CD14-positive monocyte (primary cell): ENCODE data around the gene PRKACG. TPM values are rescaled to one million over a fixed set of nuclear protein-coding genes. Genes with fewer than 3 reads are reported as not detected.

Experiments
- DNase-seq, 3 donors: peaks; one replicate each; pipeline ENCODE4 v3.0.0-alpha.2; 2011 to 2022
- H2AFZ ChIP-seq: 2 replicates; pipeline ENCODE4 v1.6.0; 2012; ENCODE audit warnings: mild to moderate bottlenecking, low read depth, low read length, inconsistent platforms; ENCODE audit not compliant: insufficient read depth, poor library complexity, severe bottlenecking
- H3K27ac ChIP-seq, 2 donors: 1 replicate in 1 of 2; 2 replicates in 1 of 2; pipeline ENCODE4 v1.5.1; 2012 to 2013; ENCODE audit warnings: low read length in 2 of 2, control low read depth in 1 of 2, inconsistent platforms in 1 of 2, low read depth in 1 of 2, mild to moderate bottlenecking in 1 of 2
- H3K27me3 ChIP-seq, 2 donors: one replicate each; pipeline versions ENCODE4 v1.6.0 to v1.6.1; 2011 to 2013; ENCODE audit warnings: low read length in 2 of 2; ENCODE audit not compliant: control insufficient read depth in 2 of 2, insufficient read depth in 2 of 2
- H3K36me3 ChIP-seq, 2 donors: replicated peaks in 1 of 2; 1 replicate in 1 of 2; 2 replicates in 1 of 2; pipeline versions ENCODE4 v1.5.1 to v1.6.1; 2012 to 2013; ENCODE audit warnings: low read length in 2 of 2, control low read depth in 1 of 2, inconsistent platforms in 1 of 2, mild to moderate bottlenecking in 1 of 2; ENCODE audit not compliant: insufficient read depth in 2 of 2, control insufficient read depth in 1 of 2
- H3K4me1 ChIP-seq, 2 donors: 1 replicate in 1 of 2; 2 replicates in 1 of 2; pipeline versions ENCODE4 v1.5.1 to v1.6.1; 2012 to 2013; ENCODE audit warnings: low read length in 2 of 2, control low read depth in 1 of 2, inconsistent platforms in 1 of 2, mild to moderate bottlenecking in 1 of 2, moderate library complexity in 1 of 2; ENCODE audit not compliant: insufficient read depth in 2 of 2, control insufficient read depth in 1 of 2
- H3K4me2 ChIP-seq: replicated peaks from 2 replicates; pipeline ENCODE3; 2012; ENCODE audit warnings: low read length, moderate library complexity, mild to moderate bottlenecking; ENCODE audit not compliant: poor library complexity, severe bottlenecking; ENCODE audit errors: extremely low read depth
- H3K4me3 ChIP-seq, 3 experiments: fragments of 200-600 bp in 1 of 3; sonication (generic) in 1 of 3; replicated peaks in 1 of 3; 1 replicate in 2 of 3; 2 replicates in 1 of 3; pipeline ENCODE4 v1.5.1; 2011 to 2013; ENCODE audit warnings: low read length in 3 of 3, mild to moderate bottlenecking in 3 of 3, control low read depth in 2 of 3, low read depth in 2 of 3, inconsistent platforms in 1 of 3, moderate library complexity in 1 of 3
- H3K79me2 ChIP-seq: 2 replicates; pipeline ENCODE4 v1.6.0; 2012; ENCODE audit warnings: mild to moderate bottlenecking, control low read depth, inconsistent platforms, low read length, moderate library complexity; ENCODE audit not compliant: insufficient read depth
- H3K9ac ChIP-seq: 2 replicates; pipeline ENCODE4 v1.6.0; 2017; ENCODE audit warnings: low read length, mild to moderate bottlenecking; ENCODE audit not compliant: insufficient read depth, poor library complexity, severe bottlenecking
- H3K9me3 ChIP-seq, 2 donors: replicated peaks in 1 of 2; 1 replicate in 1 of 2; 2 replicates in 1 of 2; pipeline versions ENCODE4 v1.5.1 to v1.6.1; 2012 to 2013; ENCODE audit warnings: low read length in 2 of 2, control low read depth in 1 of 2; ENCODE audit not compliant: control insufficient read depth in 1 of 2, insufficient read depth in 1 of 2
- H4K20me1 ChIP-seq: 2 replicates; pipeline ENCODE4 v1.6.0; 2012; ENCODE audit warnings: mild to moderate bottlenecking, low read length, control low read depth, moderate library complexity; ENCODE audit not compliant: insufficient read depth
- H3K27ac Mint-ChIP-seq, 7 donors: one replicate each; pipeline ENCODE4 v1.8.0; 2020; ENCODE audit warnings: mild to moderate bottlenecking in 7 of 7, mixed read lengths in 7 of 7, moderate library complexity in 6 of 7, inconsistent platforms in 2 of 7
- H3K27me3 Mint-ChIP-seq, 3 donors: one replicate each; pipeline ENCODE4 v1.8.0; 2021 to 2022; ENCODE audit warnings: low read depth in 3 of 3, mild to moderate bottlenecking in 3 of 3, mixed read lengths in 3 of 3, moderate library complexity in 3 of 3, inconsistent platforms in 1 of 3
- H3K36me3 Mint-ChIP-seq, 2 donors: one replicate each; pipeline ENCODE4 v1.8.0; 2020; ENCODE audit warnings: mixed read lengths in 2 of 2, inconsistent platforms in 1 of 2, mild to moderate bottlenecking in 1 of 2
- H3K4me1 Mint-ChIP-seq: one replicate; pipeline ENCODE4 v1.8.0; 2020; ENCODE audit warnings: mild to moderate bottlenecking, mixed read lengths
- H3K4me3 Mint-ChIP-seq, 2 donors: one replicate each; pipeline ENCODE4 v1.8.0; 2020; ENCODE audit warnings: mild to moderate bottlenecking in 2 of 2, mixed read lengths in 2 of 2, moderate library complexity in 1 of 2
- H3K9me3 Mint-ChIP-seq, 7 donors: one replicate each; pipeline ENCODE4 v1.8.0; 2020 to 2022; ENCODE audit warnings: mixed read lengths in 7 of 7, mild to moderate bottlenecking in 6 of 7, moderate library complexity in 6 of 7, inconsistent platforms in 2 of 7
- WGBS: methylation state at CpG from one replicate; pipeline ENCODE4 v1.1.5; 2013; ENCODE audit warnings: missing lambda C conversion rate; ENCODE audit not compliant: insufficient coverage; 5-methylcytosine and 5-hydroxymethylcytosine counted together
- intact Hi-C, 2 donors: fragments of 100-400 bp; cut with micrococcal nuclease; formaldehyde crosslinking; loops; one replicate each; pipeline versions ENCODE4 v1.15.0 to v1.15.1; 2023
- polyA plus RNA-seq, 3 donors: library from polyadenylated mRNA; depleted of rRNA in 1 of 3; unstranded in 2 of 3; stranded (reverse) in 1 of 3; fragments of 300-500 nt in 2 of 3; fragments of >200 nt in 1 of 3; fragmentation: Illumina TruSeq in 2 of 3; gene quantifications; 1 replicate in 2 of 3; 2 replicates in 1 of 3; pipeline ENCODE4 v1.2.3, GENCODE V29; 2012 to 2021
- TF ChIP-seq, protein P1 (sequence below): fragments of 200-600 bp; IDR thresholded peaks from one replicate; pipeline ENCODE4 v1.8.0; 2022; ENCODE audit warnings: antibody characterized with exemption, mild to moderate bottlenecking

PRKACG gene
- polyA plus RNA-seq, 3 donors: not detected

DNA sequence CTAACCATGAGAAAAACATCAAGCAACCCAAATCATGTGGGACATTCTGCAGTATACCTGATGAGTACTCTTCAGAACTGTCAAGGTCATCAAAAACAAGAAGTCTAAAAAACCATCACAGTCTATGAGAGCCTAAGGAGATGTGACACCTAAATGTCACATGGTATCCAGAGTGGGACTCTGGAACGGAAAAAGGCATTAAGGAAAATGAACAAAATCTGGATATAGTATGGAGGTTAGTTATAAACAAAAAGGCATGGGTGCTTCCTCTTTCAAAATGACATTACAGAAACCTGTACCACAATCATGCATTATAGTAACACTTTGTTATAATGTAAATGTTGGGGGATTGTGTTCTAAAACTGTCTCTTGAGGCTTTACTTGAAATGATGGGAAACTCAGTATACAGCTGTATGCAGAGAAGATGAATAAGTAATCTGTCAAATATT, 47.4 kb downstream of the PRKACG start:
- peaks cover 13 to 23% of the 10 kb centered on the region in 2 donors for H3K36me3 Mint-ChIP-seq
- no peak for DNase-seq
- intact Hi-C loops: no loop called here

DNA sequence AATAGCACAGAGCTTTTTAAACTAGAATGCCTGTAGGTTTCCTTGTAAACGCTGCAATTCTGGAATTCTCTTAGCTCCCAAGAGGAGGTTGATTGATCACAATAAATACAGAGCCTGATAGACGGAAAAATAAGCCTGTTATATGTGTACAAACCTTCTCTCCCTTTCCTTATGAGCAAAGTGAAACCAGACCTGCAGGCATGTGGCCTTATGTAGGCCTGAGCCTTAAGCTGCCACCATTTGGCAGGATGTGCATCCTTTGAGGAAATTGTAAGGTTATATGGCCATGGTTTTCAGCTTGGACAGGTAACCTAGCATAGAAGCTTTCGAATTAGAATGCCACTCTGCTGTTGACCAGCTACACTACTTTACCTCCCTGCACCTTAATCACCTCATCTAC, 49.1 kb downstream of the PRKACG start:
- Mint-ChIP-seq H3K4me3 (no peak overlapping the region), H3K36me3 (peaks cover 3 to 27% of the 10 kb centered on the region in 2 donors), H3K27me3 (peaks cover 0 to 2% (median 0%) of the 10 kb centered on the region in 3 donors), H3K4me1 (peaks cover 18% of the 10 kb centered on the region), H3K27ac (peak overlapping the region in 1 of 7 donors; percentile 31), H3K9me3 (peaks cover 0 to 4% (median 0%) of the 10 kb centered on the region in 7 donors)
- Histone ChIP-seq H4K20me1 (peaks cover 26% of the 10 kb centered on the region), H3K4me1 (peaks cover 12 to 13% of the 10 kb centered on the region in 2 donors), H2AFZ (no peak overlapping the region), H3K4me3 (no peak overlapping the region), H3K27ac (peak overlapping the region in 1 of 2 donors; percentile 11), H3K36me3 (no peaks in the 10 kb centered on the region), H3K27me3 (no peaks in the 10 kb centered on the region), H3K4me2 (no peak overlapping the region), H3K9ac (no peak overlapping the region), H3K9me3 (no peaks in the 10 kb centered on the region), H3K79me2 (no peaks in the 10 kb centered on the region)
- no CpG with 5 or more reads among the region's 3 CpGs for WGBS
- no peak for DNase-seq
- TF ChIP-seq, protein P1, sequence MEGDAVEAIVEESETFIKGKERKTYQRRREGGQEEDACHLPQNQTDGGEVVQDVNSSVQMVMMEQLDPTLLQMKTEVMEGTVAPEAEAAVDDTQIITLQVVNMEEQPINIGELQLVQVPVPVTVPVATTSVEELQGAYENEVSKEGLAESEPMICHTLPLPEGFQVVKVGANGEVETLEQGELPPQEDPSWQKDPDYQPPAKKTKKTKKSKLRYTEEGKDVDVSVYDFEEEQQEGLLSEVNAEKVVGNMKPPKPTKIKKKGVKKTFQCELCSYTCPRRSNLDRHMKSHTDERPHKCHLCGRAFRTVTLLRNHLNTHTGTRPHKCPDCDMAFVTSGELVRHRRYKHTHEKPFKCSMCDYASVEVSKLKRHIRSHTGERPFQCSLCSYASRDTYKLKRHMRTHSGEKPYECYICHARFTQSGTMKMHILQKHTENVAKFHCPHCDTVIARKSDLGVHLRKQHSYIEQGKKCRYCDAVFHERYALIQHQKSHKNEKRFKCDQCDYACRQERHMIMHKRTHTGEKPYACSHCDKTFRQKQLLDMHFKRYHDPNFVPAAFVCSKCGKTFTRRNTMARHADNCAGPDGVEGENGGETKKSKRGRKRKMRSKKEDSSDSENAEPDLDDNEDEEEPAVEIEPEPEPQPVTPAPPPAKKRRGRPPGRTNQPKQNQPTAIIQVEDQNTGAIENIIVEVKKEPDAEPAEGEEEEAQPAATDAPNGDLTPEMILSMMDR: no peak
- intact Hi-C loops: no loop called here

More for the DNA sequence above, 47.4 kb downstream of the PRKACG start:
- peaks cover 0 to 8% of the 10 kb centered on the region in 2 donors for H3K36me3 ChIP-seq
- H3K9ac ChIP-seq: no peak overlapping the region
- H3K79me2 ChIP-seq: no peaks in the 10 kb centered on the region
- peak overlapping the region in 1 of 2 donors; percentile 54 for H3K27ac ChIP-seq
- peaks cover 35% of the 10 kb centered on the region for H4K20me1 ChIP-seq
- Mint-ChIP-seq H3K27me3 (peaks cover 0 to 2% (median 0%) of the 10 kb centered on the region in 3 donors), H3K4me1 (peaks cover 18% of the 10 kb centered on the region), H3K4me3 (no peak overlapping the region), H3K27ac (peak overlapping the region in 1 of 7 donors; percentile 9), H3K9me3 (peaks cover 0 to 3% (median 0%) of the 10 kb centered on the region in 7 donors)
- no peak overlapping the region for H3K4me2 ChIP-seq
- no CpG with 5 or more reads among the region's 1 CpG for WGBS
- TF ChIP-seq, protein P1: no peak
- H3K4me3 ChIP-seq: no peak overlapping the region
- no peak overlapping the region for H2AFZ ChIP-seq
- peaks cover 12 to 13% of the 10 kb centered on the region in 2 donors for H3K4me1 ChIP-seq
- no peaks in the 10 kb centered on the region for H3K27me3 ChIP-seq
- no peaks in the 10 kb centered on the region for H3K9me3 ChIP-seq
